ENCODE results near the gene RPLP1. TPM values are rescaled to one million over a fixed set of nuclear protein-coding genes. Genes with fewer than 3 reads are reported as not detected.
A peak's percentile ranks its signal among the peaks of the same experiment; 100 is the strongest.

Gene RPLP1
- total RNA-seq, 1 experiment from 2014 or later = 1,651 TPM

- BruUV-seq (replicated peaks) = TSS peak; percentile 81
- TF ChIP-seq CTCF (conservative IDR thresholded peaks at IDR 0.05) (no peak), EZH2 (IDR thresholded peaks at IDR 0.05; ENCODE audit: low read depth) (no peak)
- peaks cover 48% of the 10 kb centered on the region for H3F3A ChIP-seq (ENCODE audit: insufficient read depth, low read depth)
- H3K79me2 ChIP-seq (ENCODE audit: low read depth) = peaks cover 37% of the 10 kb centered on the region
- peak in 1 of 2 experiments; percentile 8 for DNase-seq
- no peaks in the 10 kb centered on the region for H3K27me3 ChIP-seq (ENCODE audit: insufficient read depth, low read depth)
- POLR2A ChIA-PET (ENCODE audit: unreplicated experiment) = interaction anchor here (0.6 to 1.6 kb wide), 9 partner anchors 11 to 1071 kb away, joined by 3 to 19 read pairs (median 5); partner anchors contain the start of gene KIF23
- CTCF ChIA-PET = interaction anchor here (0.7 to 3.4 kb wide), 2 partner anchors 11 to 46 kb away, joined by 3 to 16 read pairs; no protein-coding TSS in a partner anchor
- peaks cover 30% of the 10 kb centered on the region for H3K36me3 ChIP-seq (ENCODE audit: low read depth)
- H4K20me1 ChIP-seq (ENCODE audit: insufficient read depth) = peaks cover 42% of the 10 kb centered on the region
- H3K9me2 ChIP-seq (ENCODE audit: insufficient read depth) = no peaks in the 10 kb centered on the region
- H3K4me2 ChIP-seq = peak overlapping the region; percentile 97
- peak overlapping the region; percentile 79 for H2AFZ ChIP-seq
- H3K4me3 ChIP-seq = peak overlapping the region; percentile 71; the same call in 1 of the 2 replicates
- H3K9me3 ChIP-seq (ENCODE audit: insufficient read depth, low read depth) = no peaks in the 10 kb centered on the region
- intact Hi-C loops (cut with micrococcal nuclease; ENCODE audit: unreplicated experiment) = loop anchor here (5.0 kb wide), 1 partner anchor 40 kb away; the partner anchor contains the start of gene KIF23
- H3K4me1 ChIP-seq (replicated peaks; ENCODE audit: insufficient read depth) = peaks cover 25% of the 10 kb centered on the region
- peak overlapping the region; percentile 27; the same call in 1 of the 2 replicates for H3K27ac ChIP-seq
Observed at GRCh38 chr15:69451951-69452691, 497 bp upstream of the RPLP1 start.

DNA sequence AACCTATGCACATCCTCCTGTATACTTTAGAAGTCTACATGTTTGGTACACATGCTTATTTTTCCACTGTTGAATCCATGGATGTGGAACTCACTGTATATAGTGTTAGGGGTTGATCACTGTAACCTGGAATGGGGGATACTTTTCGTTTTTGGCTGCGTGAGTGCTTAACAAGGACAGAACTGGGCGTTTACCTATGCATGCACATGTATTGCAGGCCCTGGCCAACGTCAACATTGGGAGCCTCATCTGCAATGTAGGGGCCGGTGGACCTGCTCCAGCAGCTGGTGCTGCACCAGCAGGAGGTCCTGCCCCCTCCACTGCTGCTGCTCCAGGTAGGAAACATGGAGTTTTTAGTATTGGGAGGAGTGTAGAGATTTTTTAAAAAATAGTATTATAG lies 2.3 kb downstream of the RPLP1 start:
- Histone ChIP-seq H3K9me3 (ENCODE audit: insufficient read depth, low read depth) (no peaks in the 10 kb centered on the region), H3K27me3 (ENCODE audit: insufficient read depth, low read depth) (no peaks in the 10 kb centered on the region), H3K79me2 (ENCODE audit: low read depth) (peaks cover 37% of the 10 kb centered on the region), H3K36me3 (ENCODE audit: low read depth) (peaks cover 30% of the 10 kb centered on the region), H3K4me3 (peak overlapping the region; percentile 71), H3K9me2 (ENCODE audit: insufficient read depth) (no peaks in the 10 kb centered on the region), H2AFZ (no peak overlapping the region), H3F3A (ENCODE audit: insufficient read depth, low read depth) (peaks cover 59% of the 10 kb centered on the region), H4K20me1 (ENCODE audit: insufficient read depth) (peaks cover 42% of the 10 kb centered on the region), H3K27ac (peak overlapping the region; percentile 39; the same call in 1 of the 2 replicates), H3K4me1 (replicated peaks; ENCODE audit: insufficient read depth) (peaks cover 25% of the 10 kb centered on the region), H3K4me2 (peak overlapping the region; percentile 97)
- TF ChIP-seq EZH2 (IDR thresholded peaks at IDR 0.05; ENCODE audit: low read depth) (no peak), CTCF (conservative IDR thresholded peaks at IDR 0.05) (no peak)
- BruUV-seq (replicated peaks) = no TSS peak
- ChIA-PET CTCF (interaction anchor here (3.4 kb wide), 1 partner anchor 8 kb away, joined by 16 read pairs; no protein-coding TSS in a partner anchor), POLR2A (ENCODE audit: unreplicated experiment) (interaction anchor here (0.6 to 0.8 kb wide), 2 partner anchors 21 to 1847 kb away, joined by 3 to 9 read pairs; no protein-coding TSS in a partner anchor)
- intact Hi-C loops (cut with micrococcal nuclease; ENCODE audit: unreplicated experiment) = loop anchor here (5.0 kb wide), 1 partner anchor 43 kb away; the partner anchor contains the start of gene KIF23
- no peak for DNase-seq

DNA sequence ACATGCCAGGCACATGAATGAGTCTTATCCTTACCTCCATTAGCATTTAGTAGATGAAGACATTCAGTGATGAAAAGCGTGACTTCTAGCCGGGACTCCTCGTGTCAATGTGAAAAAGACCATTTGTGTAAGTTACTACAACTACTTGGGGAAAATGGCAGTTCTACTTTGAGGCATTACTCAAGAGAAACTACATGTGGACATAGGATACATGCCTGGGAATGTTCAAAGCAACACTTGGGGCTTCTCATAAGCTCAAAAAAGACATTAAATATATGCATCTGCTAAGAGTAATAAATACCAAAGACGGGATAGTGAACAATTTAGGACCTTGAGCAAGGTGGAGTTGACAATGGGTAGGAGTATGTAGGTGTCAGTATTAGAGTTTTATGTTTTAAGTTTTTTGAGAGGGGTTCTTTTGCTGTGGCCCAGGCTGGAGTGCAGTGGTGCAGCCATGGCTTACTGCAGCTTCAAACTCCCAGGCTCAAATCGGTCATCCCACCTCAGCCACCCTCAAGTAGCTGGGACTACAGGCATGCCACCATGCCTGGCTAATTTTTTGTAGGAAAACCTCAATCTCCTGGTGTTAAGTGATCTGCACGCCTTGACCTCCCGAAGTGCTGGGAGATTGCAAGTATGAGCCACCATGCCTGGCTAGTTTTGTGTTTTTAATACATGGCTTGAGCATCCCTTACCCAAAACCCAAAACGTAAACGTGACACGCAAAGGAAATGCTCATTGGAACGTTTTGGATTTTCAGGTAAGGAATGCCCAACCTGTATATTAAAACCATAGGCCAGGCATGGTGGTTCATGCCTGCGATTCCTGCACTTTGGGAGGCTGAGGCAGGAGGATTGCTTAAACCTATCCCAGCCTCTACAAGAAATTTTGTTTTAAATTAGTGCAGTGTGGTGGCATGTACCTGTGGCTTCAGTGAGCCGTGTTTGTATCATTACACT lies 3.9 kb downstream of the RPLP1 start:
- intact Hi-C loops (cut with micrococcal nuclease; ENCODE audit: unreplicated experiment) = no loop called here
- POLR2A ChIA-PET (ENCODE audit: unreplicated experiment) = no interaction called here
- Histone ChIP-seq H3K27me3 (ENCODE audit: insufficient read depth, low read depth) (no peaks in the 10 kb centered on the region), H3K4me2 (no peak overlapping the region), H4K20me1 (ENCODE audit: insufficient read depth) (peaks cover 42% of the 10 kb centered on the region), H3K36me3 (ENCODE audit: low read depth) (peaks cover 30% of the 10 kb centered on the region), H3K4me3 (no peak overlapping the region), H3F3A (ENCODE audit: insufficient read depth, low read depth) (peaks cover 62% of the 10 kb centered on the region), H3K27ac (no peak overlapping the region), H2AFZ (no peak overlapping the region), H3K9me3 (ENCODE audit: insufficient read depth, low read depth) (no peaks in the 10 kb centered on the region), H3K4me1 (replicated peaks; ENCODE audit: insufficient read depth) (peaks cover 25% of the 10 kb centered on the region), H3K9me2 (ENCODE audit: insufficient read depth) (no peaks in the 10 kb centered on the region), H3K79me2 (ENCODE audit: low read depth) (peaks cover 37% of the 10 kb centered on the region)
- CTCF ChIA-PET = no interaction called here
- BruUV-seq (replicated peaks) = no TSS peak
- no peak for TF ChIP-seq CTCF (conservative IDR thresholded peaks at IDR 0.05)
- TF ChIP-seq EZH2 (IDR thresholded peaks at IDR 0.05; ENCODE audit: low read depth) = no peak
- DNase-seq = no peak
